Prostate gland (tissue), 2 donors: Measurements from ENCODE around the gene GYS1. TPM values are rescaled to one million over a fixed set of nuclear protein-coding genes. Genes with fewer than 3 reads are reported as not detected.

Source experiments
- DNase-seq: peaks from one replicate; pipeline ENCODE4 v3.0.0-alpha.2; 2019; ENCODE audit warnings: low spot score
- H3K27ac ChIP-seq, 2 donors: fragments of 200-600 bp; sonication (generic); 2 replicates each; pipeline ENCODE4 v1.5.1; 2017 to 2019
- H3K27me3 ChIP-seq: fragments of 200-600 bp; sonication (generic); replicated peaks from 2 replicates; pipeline ENCODE4 v1.5.1; 2019; ENCODE audit not compliant: insufficient read depth
- H3K36me3 ChIP-seq, 2 donors: fragments of 200-600 bp; sonication (generic); 1 replicate in 1 of 2; 2 replicates in 1 of 2; pipeline versions ENCODE4 v1.5.1 to v1.8.1; 2017 to 2019
- H3K4me1 ChIP-seq: fragments of 200-600 bp; sonication (generic); replicated peaks from 2 replicates; pipeline ENCODE4 v1.5.1; 2019
- H3K4me3 ChIP-seq, 2 donors: fragments of 200-600 bp; sonication (generic); 2 replicates each; pipeline ENCODE4 v1.5.1; 2017 to 2019
- H3K9me3 ChIP-seq: fragments of 200-600 bp; sonication (generic); 2 replicates; pipeline ENCODE4 v1.5.1; 2017
- CTCF ChIP-seq, 4 experiments: fragments of 200-600 bp in 2 of 4; fragments of 450-650 bp in 2 of 4; sonication (generic) in 2 of 4; IDR thresholded peaks; 1 replicate in 3 of 4; 2 replicates in 1 of 4; pipeline ENCODE4 v1.5.1; 2016 to 2019; ENCODE audit warnings: antibody characterized with exemption in 4 of 4, mild to moderate bottlenecking in 2 of 4, moderate library complexity in 2 of 4
- POLR2A ChIP-seq: fragments of 450-650 bp; IDR thresholded peaks from one replicate; pipeline ENCODE4 v1.6.1; 2016; ENCODE audit warnings: antibody characterized with exemption, mild to moderate bottlenecking
- WGBS: methylation state at CpG from one replicate; pipeline ENCODE4 v1.1.5; 2018; 5-methylcytosine and 5-hydroxymethylcytosine counted together
- intact Hi-C: fragments of 100-400 bp; cut with DNase I; formaldehyde crosslinking; loops from one replicate; pipeline ENCODE4 v1.14.2; 2022
- microRNA-seq: library from miRNA; unstranded; fragments of <30 nt; microRNA quantifications from one replicate; pipeline ENCODE4, GENCODE V29; 2016
- small RNA-seq, 2 donors: library from RNA; depleted of rRNA; stranded (forward); fragments of <200 nt; gene quantifications; one replicate each; pipeline ENCODE3, GENCODE V24; 2016
- total RNA-seq, 2 donors: library from RNA; depleted of rRNA; stranded (reverse); fragments of >200 nt; gene quantifications; one replicate each; pipeline ENCODE4 v1.1.0, GENCODE V29; 2016

GYS1 gene
- total RNA-seq, 2 donors from 2014 or later, result 47.3 to 52.0 TPM

GRCh38 chr19:48918801-48919247 lies 74.3 kb downstream of the GYS1 start:
- DNase-seq, result no peak
- 87% methylated on average over 18 of the region's 18 CpGs for WGBS
- Histone ChIP-seq H3K27ac (no peak overlapping the region), H3K27me3 (no peaks in the 10 kb centered on the region), H3K36me3 (peaks cover 0 to 1% of the 10 kb centered on the region in 2 donors), H3K4me1 (no peaks in the 10 kb centered on the region), H3K4me3 (no peak overlapping the region), H3K9me3 (no peaks in the 10 kb centered on the region)
- TF ChIP-seq POLR2A (no peak), CTCF (IDR thresholded peaks at IDR 0.05) (no peak)
- intact Hi-C loops, result no loop called here

Small RNA genes within 50 kb of the gene (microRNA-seq; reads per million reads assigned to microRNA genes)
- gene MIR6798, result not detected

Small RNA genes within 50 kb of the gene (small RNA-seq; reads per million reads assigned to genes)
- gene AC026803.1 (0 reads per million in 2 donors), gene MIR6798 (0 reads per million in 2 donors)

Other genes starting within 250 kb of the GYS1 start
- gene IZUMO1, start 246.4 kb downstream of the GYS1 start, total RNA-seq, result 1 to 10 TPM in 1 of 2 donors, not detected in 1; 6.4 TPM
- 1 to 10 TPM; 2.1 to 4.1 TPM for gene FUT1, start 240.7 kb downstream of the GYS1 start, total RNA-seq
- gene FGF21, start 237.8 kb downstream of the GYS1 start, total RNA-seq, result not detected
- 10 to 100 TPM; 71.8 to 92.0 TPM for gene BCAT2, start 182.3 kb downstream of the GYS1 start, total RNA-seq
- 10 to 100 TPM; 11.0 to 11.2 TPM for gene HSD17B14, start 156.8 kb downstream of the GYS1 start, total RNA-seq
- gene PLEKHA4, start 124.7 kb downstream of the GYS1 start, total RNA-seq, result 10 to 100 TPM in 1 of 2 donors, 1 to 10 TPM in 1; 9.4 to 22.9 TPM
- 10 to 100 TPM; 35.1 to 49.0 TPM for gene PPP1R15A, start 120.9 kb downstream of the GYS1 start, total RNA-seq
- 10 to 100 TPM in 1 of 2 donors, not detected in 1; 10.7 TPM for gene TULP2, start 94.6 kb downstream of the GYS1 start, total RNA-seq
- gene NUCB1, start 93.0 kb downstream of the GYS1 start, total RNA-seq, result 100 to 1,000 TPM; 432 to 441 TPM
- 10 to 100 TPM in 1 of 2 donors, 1 to 10 TPM in 1; 4.6 to 12.6 TPM for gene DHDH, start 59.6 kb downstream of the GYS1 start, total RNA-seq
- 10 to 100 TPM; 52.1 to 62.3 TPM for gene BAX, start 38.4 kb downstream of the GYS1 start, total RNA-seq
- 1,000 to 10,000 TPM; 1,764 to 2,124 TPM for gene FTL, start 28.0 kb downstream of the GYS1 start, total RNA-seq
- 100 to 1,000 TPM; 110 to 126 TPM for gene RUVBL2, start 578 bp upstream of the GYS1 start, total RNA-seq
- gene LHB, start 23.8 kb upstream of the GYS1 start, total RNA-seq, result 1 to 10 TPM in 1 of 2 donors, not detected in 1; 5.2 TPM
- gene CGB3, start 31.0 kb upstream of the GYS1 start, total RNA-seq, result not detected
- gene CGB2, start 38.6 kb upstream of the GYS1 start, total RNA-seq, result not detected
- gene CGB1, start 43.6 kb upstream of the GYS1 start, total RNA-seq, result not detected
- not detected for gene CGB5, start 50.5 kb upstream of the GYS1 start, total RNA-seq
- not detected for gene CGB8, start 55.8 kb upstream of the GYS1 start, total RNA-seq
- 1 to 10 TPM; 2.0 to 2.1 TPM for gene CGB7, start 64.4 kb upstream of the GYS1 start, total RNA-seq
- gene NTF4, start 71.5 kb upstream of the GYS1 start, total RNA-seq, result 10 to 100 TPM in 1 of 2 donors, 1 to 10 TPM in 1; 7.0 to 24.4 TPM
- gene KCNA7, start 79.4 kb upstream of the GYS1 start, total RNA-seq, result not detected
- 100 to 1,000 TPM; 318 to 391 TPM for gene SNRNP70, start 92.1 kb upstream of the GYS1 start, total RNA-seq
- 10 to 100 TPM; 31.2 to 64.3 TPM for gene LIN7B, start 121.1 kb upstream of the GYS1 start, total RNA-seq
- 10 to 100 TPM in 1 of 2 donors, 1 to 10 TPM in 1; 2.2 to 11.1 TPM for gene C19orf73, start 125.8 kb upstream of the GYS1 start, total RNA-seq
- gene PPFIA3, start 126.2 kb upstream of the GYS1 start, total RNA-seq, result 10 to 100 TPM; 12.3 to 18.2 TPM
- gene HRC, start 162.1 kb upstream of the GYS1 start, total RNA-seq, result 1 to 10 TPM; 3.8 to 6.7 TPM
- gene TRPM4, start 164.5 kb upstream of the GYS1 start, total RNA-seq, result 100 to 1,000 TPM in 1 of 2 donors, 10 to 100 TPM in 1; 99.0 to 126 TPM